ENCODE data around the gene POLR2J2.
"Not testable (repeated sequence)": the region's sequence is repeated elsewhere in the genome, so short reads cannot be mapped to it uniquely, and the experiment has no call there.

DNA sequence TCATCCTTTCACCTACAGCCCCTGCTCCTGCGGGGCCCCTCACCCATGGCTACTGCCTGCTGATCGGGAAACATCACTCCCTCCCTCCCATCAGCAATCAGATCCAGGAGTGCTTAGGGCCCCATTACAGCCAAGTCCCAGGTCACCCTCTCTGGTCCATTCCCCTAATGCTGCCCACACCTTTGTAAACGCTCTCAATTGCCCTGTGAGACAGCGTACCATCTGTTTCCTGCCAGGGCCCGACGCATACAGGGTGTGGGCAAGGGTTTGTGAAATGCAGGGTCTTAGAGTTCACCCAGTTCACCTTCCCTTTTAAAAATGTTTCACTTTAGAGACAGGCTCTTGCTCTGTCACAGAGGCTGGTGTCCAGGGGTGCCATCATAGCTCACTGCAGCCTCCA lies 37.2 kb downstream of the POLR2J2 start:
- TF ChIP-seq CTCF, POLR2AphosphoS5 (IDR thresholded peaks at IDR 0.05): not testable (repeated sequence)
